WTC11 (cell line): Measurements from ENCODE around the gene EIF2B4. TPM values are rescaled to one million over a fixed set of nuclear protein-coding genes. Genes with fewer than 3 reads are reported as not detected.
A peak's percentile ranks its signal among the peaks of the same experiment; 100 is the strongest.

Experiments used
- ATAC-seq: fragments of 200-7000 bp; cut with Tn5 transposase; 2 replicates; pipeline ENCODE4 v1.10.0; 2021; ENCODE audit warnings: mild to moderate bottlenecking, moderate library complexity
- CTCF ChIA-PET: fragments of 300-600 bp; sonication (Branson Sonifier 250); formaldehyde crosslinking; loops from one replicate; lab custom pipeline; 2021; ENCODE audit warnings: antibody characterized with exemption; lab: Charles Lee
- POLR2A ChIA-PET: fragments of 350-600 bp; sonication (Branson Sonifier 250); formaldehyde crosslinking; loops from one replicate; lab custom pipeline; 2021; ENCODE audit warnings: antibody characterized with exemption; lab: Charles Lee
- DNase-seq: peaks from one replicate; pipeline ENCODE4 v3.0.0; 2021; ENCODE audit warnings: low spot score
- H3K27ac Mint-ChIP-seq: 2 replicates; pipeline ENCODE4 v1.8.0; 2021; ENCODE audit warnings: mixed read lengths
- H3K27me3 Mint-ChIP-seq: 2 replicates; pipeline ENCODE4 v1.8.0; 2021; ENCODE audit warnings: low read depth, mild to moderate bottlenecking, moderate library complexity, mixed read lengths
- H3K36me3 Mint-ChIP-seq: 2 replicates; pipeline ENCODE4 v1.8.0; 2021; ENCODE audit warnings: mixed read lengths
- H3K4me1 Mint-ChIP-seq: 2 replicates; pipeline ENCODE4 v1.8.0; 2022; ENCODE audit warnings: mixed read lengths
- H3K4me3 Mint-ChIP-seq: 2 replicates; pipeline ENCODE4 v1.8.0; 2021; ENCODE audit warnings: mild to moderate bottlenecking, moderate library complexity, mixed read lengths
- H3K9me3 Mint-ChIP-seq: 2 replicates; pipeline ENCODE4 v1.8.0; 2021; ENCODE audit warnings: mixed read lengths
- ARID4B ChIP-seq: sonication (generic); formaldehyde crosslinking; IDR thresholded peaks from 2 replicates; pipeline ENCODE4 v1.8.0; 2023; ENCODE audit warnings: missing genetic modification reagents, mild to moderate bottlenecking, borderline replicate concordance
- ATF1 ChIP-seq: sonication (generic); formaldehyde crosslinking; IDR thresholded peaks from 2 replicates; pipeline ENCODE4 v1.8.1; 2023; ENCODE audit warnings: mild to moderate bottlenecking, moderate library complexity, missing genetic modification reagents
- ATF3 ChIP-seq: sonication (generic); formaldehyde crosslinking; conservative IDR thresholded peaks from 2 replicates; pipeline ENCODE4 v1.8.1; 2022; ENCODE audit warnings: mild to moderate bottlenecking, missing genetic modification reagents
- E2F5 ChIP-seq: sonication (generic); formaldehyde crosslinking; IDR thresholded peaks from 2 replicates; pipeline ENCODE4 v1.8.1; 2022; ENCODE audit warnings: mild to moderate bottlenecking, moderate library complexity, missing genetic modification reagents
- ELF4 ChIP-seq: sonication (generic); formaldehyde crosslinking; IDR thresholded peaks from 2 replicates; pipeline ENCODE4 v1.8.1; 2022; ENCODE audit warnings: low read depth, mild to moderate bottlenecking, moderate library complexity, missing genetic modification reagents
- EMX1 ChIP-seq: fragments of 250-450 bp; sonication (Bioruptor Pico); IDR thresholded peaks from 2 replicates; pipeline ENCODE4 v1.8.0; 2021; ENCODE audit warnings: mild to moderate bottlenecking
- JUN ChIP-seq: sonication (generic); formaldehyde crosslinking; IDR thresholded peaks from 2 replicates; pipeline ENCODE4 v1.8.0; 2023; ENCODE audit warnings: mild to moderate bottlenecking, missing genetic modification reagents
- KAT7 ChIP-seq: sonication (generic); formaldehyde crosslinking; IDR thresholded peaks from 2 replicates; pipeline ENCODE4 v1.8.1; 2023; ENCODE audit warnings: missing genetic modification reagents, mild to moderate bottlenecking, borderline replicate concordance
- OVOL2 ChIP-seq: fragments of 250-450 bp; sonication (Bioruptor Pico); IDR thresholded peaks from 2 replicates; pipeline ENCODE4 v1.9.0; 2021; ENCODE audit warnings: mild to moderate bottlenecking, borderline replicate concordance
- ZMAT4 ChIP-seq: fragments of 250-450 bp; sonication (Bioruptor Pico); IDR thresholded peaks from 2 replicates; pipeline ENCODE4 v1.9.0; 2021; ENCODE audit warnings: mild to moderate bottlenecking
- ZNF232 ChIP-seq: sonication (generic); formaldehyde crosslinking; IDR thresholded peaks from 2 replicates; pipeline ENCODE4 v1.8.0; 2022; ENCODE audit warnings: mild to moderate bottlenecking, missing genetic modification reagents
- ZNF263 ChIP-seq: sonication (generic); formaldehyde crosslinking; IDR thresholded peaks from 2 replicates; pipeline ENCODE4 v1.8.1; 2022; ENCODE audit warnings: low read depth, mild to moderate bottlenecking, moderate library complexity, missing genetic modification reagents
- ZNF281 ChIP-seq: sonication (generic); formaldehyde crosslinking; IDR thresholded peaks from 2 replicates; pipeline ENCODE4 v1.8.0; 2023; ENCODE audit warnings: mild to moderate bottlenecking, missing genetic modification reagents
- total RNA-seq: library from RNA; stranded (reverse); gene quantifications from 3 replicates; pipeline ENCODE4 v1.2.3, GENCODE V29; 2021
- TF ChIP-seq, protein P1 (sequence below): sonication (generic); formaldehyde crosslinking; IDR thresholded peaks from 2 replicates; pipeline ENCODE4 v1.8.0; 2023; ENCODE audit warnings: missing genetic modification reagents

EIF2B4 gene
- total RNA-seq, 1 experiment from 2014 or later, result 49.1 TPM

GRCh38 chr2:27398962-27399361 lies 28.8 kb upstream of the EIF2B4 start:
- CTCF ChIA-PET, result interaction anchor here (0.6 kb wide), 1 partner anchor 15 kb away, joined by 3 read pairs; no protein-coding TSS in a partner anchor
- no peak for TF ChIP-seq JUN (CRISPR knock-in tag)
- no peak for TF ChIP-seq ARID4B
- TF ChIP-seq ZMAT4, result no peak
- TF ChIP-seq, all 79 proteins: peak for 0
- H3K27me3 Mint-ChIP-seq, result no peaks in the 10 kb centered on the region
- POLR2A ChIA-PET, result no interaction called here
- peaks cover 3% of the 10 kb centered on the region for H3K4me1 Mint-ChIP-seq
- H3K9me3 Mint-ChIP-seq, result no peaks in the 10 kb centered on the region
- H3K4me3 Mint-ChIP-seq, result no peak overlapping the region
- ATAC-seq, result no peak
- H3K27ac Mint-ChIP-seq, result peak overlapping the region; percentile 91
- peaks cover 7% of the 10 kb centered on the region for H3K36me3 Mint-ChIP-seq
- DNase-seq, result no peak

GRCh38 chr2:27393225-27393624 lies 23.1 kb upstream of the EIF2B4 start:
- Mint-ChIP-seq H3K27me3 (no peaks in the 10 kb centered on the region), H3K27ac (no peak overlapping the region), H3K4me1 (no peaks in the 10 kb centered on the region), H3K36me3 (peaks cover 14% of the 10 kb centered on the region), H3K9me3 (no peaks in the 10 kb centered on the region), H3K4me3 (no peak overlapping the region)
- ATAC-seq (no peak), DNase-seq (no peak)
- CTCF ChIA-PET, result no interaction called here
- TF ChIP-seq ZNF232 (CRISPR knock-in tag) (no peak), ZNF281 (no peak)
- POLR2A ChIA-PET, result no interaction called here

DNA sequence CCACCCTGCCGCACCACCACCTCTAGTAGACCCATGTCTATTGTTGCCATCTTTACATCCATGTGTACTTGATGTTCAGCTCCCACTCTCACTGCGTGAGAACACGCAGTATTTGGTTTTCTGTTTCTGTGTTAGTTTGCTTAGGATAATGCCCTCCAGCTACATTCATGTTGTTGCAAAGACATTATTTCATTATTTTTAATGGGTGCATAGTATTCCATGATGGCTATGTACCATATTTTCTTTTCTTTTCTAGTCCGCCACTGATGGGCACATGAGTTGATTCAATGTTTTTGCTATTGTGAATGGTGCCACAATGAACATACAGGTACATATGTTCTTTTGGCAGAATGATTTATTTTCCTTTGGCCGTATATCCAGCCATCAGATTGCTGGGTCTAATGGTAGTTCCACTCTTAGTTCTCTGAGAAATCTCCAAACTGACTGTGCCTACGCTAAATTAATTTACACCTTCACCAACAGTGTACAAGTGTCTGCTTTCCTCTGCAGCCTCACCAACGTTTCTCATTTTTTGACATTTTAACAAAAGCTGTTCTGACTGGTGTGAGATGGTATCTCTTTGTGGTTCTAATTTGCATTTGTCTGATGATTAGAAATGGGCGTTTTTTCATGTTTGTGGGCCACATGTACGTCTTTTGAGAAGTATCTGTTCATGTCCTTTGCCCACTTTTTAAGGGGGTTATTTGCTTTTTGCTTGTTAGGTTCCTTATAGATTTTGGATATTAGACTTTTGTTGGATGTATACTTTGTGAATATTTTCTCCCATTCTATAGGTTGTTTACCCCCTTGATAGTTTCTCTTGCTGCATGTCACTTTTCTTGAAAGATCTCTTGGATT lies 20.9 kb upstream of the EIF2B4 start:
- TF ChIP-seq E2F5 (CRISPR knock-in tag) (no peak), ATF1 (CRISPR knock-in tag) (no peak), EMX1 (no peak), KAT7 (CRISPR knock-in tag) (no peak), OVOL2 (CRISPR knock-in tag) (no peak), ELF4 (CRISPR knock-in tag) (no peak), ZNF263 (CRISPR knock-in tag) (no peak), ATF3 (CRISPR knock-in tag) (no peak)
- TF ChIP-seq, protein P1, sequence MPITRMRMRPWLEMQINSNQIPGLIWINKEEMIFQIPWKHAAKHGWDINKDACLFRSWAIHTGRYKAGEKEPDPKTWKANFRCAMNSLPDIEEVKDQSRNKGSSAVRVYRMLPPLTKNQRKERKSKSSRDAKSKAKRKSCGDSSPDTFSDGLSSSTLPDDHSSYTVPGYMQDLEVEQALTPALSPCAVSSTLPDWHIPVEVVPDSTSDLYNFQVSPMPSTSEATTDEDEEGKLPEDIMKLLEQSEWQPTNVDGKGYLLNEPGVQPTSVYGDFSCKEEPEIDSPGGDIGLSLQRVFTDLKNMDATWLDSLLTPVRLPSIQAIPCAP, result no peak
- TF ChIP-seq, all 79 proteins: peak for 0
- Mint-ChIP-seq H3K9me3 (no peaks in the 10 kb centered on the region), H3K27me3 (no peaks in the 10 kb centered on the region), H3K4me3 (no peak overlapping the region), H3K36me3 (peaks cover 19% of the 10 kb centered on the region), H3K27ac (no peak overlapping the region; the same call in 1 of the 2 replicates), H3K4me1 (no peaks in the 10 kb centered on the region)
- DNase-seq, result no peak
- POLR2A ChIA-PET, result interaction anchor here (0.6 kb wide), 1 partner anchor 73 kb away, joined by 11 read pairs; no protein-coding TSS in a partner anchor
- CTCF ChIA-PET, result no interaction called here
- ATAC-seq, result no peak
